Measurements from ENCODE around the gene LMF1. TPM values are rescaled to one million over a fixed set of nuclear protein-coding genes. Genes with fewer than 3 reads are reported as not detected.

LMF1 gene
- total and polyA plus RNA-seq, 9 of the 15 experiments (the other 6 are each of a cell fraction or from before 2014, with no cell fraction given), result 0.11 to 1.6 (median 0.55) TPM; not detected in 1

DNA sequence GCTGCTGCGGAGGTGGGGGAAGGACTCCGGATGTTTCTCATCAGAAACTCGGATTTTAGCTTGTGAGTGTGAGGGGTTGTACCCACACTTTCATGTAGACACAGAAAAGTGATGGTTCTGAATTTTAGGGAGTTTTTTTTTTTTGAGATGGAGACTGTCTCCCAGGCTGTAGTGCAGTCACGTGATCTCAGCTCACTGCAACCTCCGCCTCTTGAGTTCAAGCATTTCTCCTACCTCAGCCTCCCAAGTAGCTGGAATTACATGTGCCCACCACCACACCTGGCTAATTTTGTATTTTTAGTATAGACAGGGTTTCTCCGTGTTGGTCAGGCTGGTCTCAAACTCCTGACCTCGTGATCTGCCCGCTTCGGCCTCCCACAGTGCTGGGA is 147.9 kb downstream of the LMF1 start (continued):
- no peak for TF ChIP-seq CBFB (CRISPR knock-in tag; IDR thresholded peaks at IDR 0.05)
- TF ChIP-seq CREM (IDR thresholded peaks at IDR 0.05; ENCODE audit: low read depth), result no peak
- TF ChIP-seq RAD51 (IDR thresholded peaks at IDR 0.05; ENCODE audit: borderline replicate concordance, low read depth), result peak; percentile 83
- TF ChIP-seq MEIS2 (IDR thresholded peaks at IDR 0.05; ENCODE audit: partially characterized antibody), result no peak
- no peak for TF ChIP-seq ILF3 (IDR thresholded peaks at IDR 0.05; ENCODE audit: borderline replicate concordance)
- TF ChIP-seq, protein P1, sequence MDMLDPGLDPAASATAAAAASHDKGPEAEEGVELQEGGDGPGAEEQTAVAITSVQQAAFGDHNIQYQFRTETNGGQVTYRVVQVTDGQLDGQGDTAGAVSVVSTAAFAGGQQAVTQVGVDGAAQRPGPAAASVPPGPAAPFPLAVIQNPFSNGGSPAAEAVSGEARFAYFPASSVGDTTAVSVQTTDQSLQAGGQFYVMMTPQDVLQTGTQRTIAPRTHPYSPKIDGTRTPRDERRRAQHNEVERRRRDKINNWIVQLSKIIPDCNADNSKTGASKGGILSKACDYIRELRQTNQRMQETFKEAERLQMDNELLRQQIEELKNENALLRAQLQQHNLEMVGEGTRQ (CRISPR knock-in tag; IDR thresholded peaks at IDR 0.05), result 0 out of 2 replicates have a peak, but pooled peaks have one; percentile 6
- TF ChIP-seq, protein P2, sequence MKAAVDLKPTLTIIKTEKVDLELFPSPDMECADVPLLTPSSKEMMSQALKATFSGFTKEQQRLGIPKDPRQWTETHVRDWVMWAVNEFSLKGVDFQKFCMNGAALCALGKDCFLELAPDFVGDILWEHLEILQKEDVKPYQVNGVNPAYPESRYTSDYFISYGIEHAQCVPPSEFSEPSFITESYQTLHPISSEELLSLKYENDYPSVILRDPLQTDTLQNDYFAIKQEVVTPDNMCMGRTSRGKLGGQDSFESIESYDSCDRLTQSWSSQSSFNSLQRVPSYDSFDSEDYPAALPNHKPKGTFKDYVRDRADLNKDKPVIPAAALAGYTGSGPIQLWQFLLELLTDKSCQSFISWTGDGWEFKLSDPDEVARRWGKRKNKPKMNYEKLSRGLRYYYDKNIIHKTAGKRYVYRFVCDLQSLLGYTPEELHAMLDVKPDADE (conservative IDR thresholded peaks at IDR 0.05; ENCODE audit: control insufficient read depth, low read depth, low read length), result no peak
- TF ChIP-seq, protein P3, sequence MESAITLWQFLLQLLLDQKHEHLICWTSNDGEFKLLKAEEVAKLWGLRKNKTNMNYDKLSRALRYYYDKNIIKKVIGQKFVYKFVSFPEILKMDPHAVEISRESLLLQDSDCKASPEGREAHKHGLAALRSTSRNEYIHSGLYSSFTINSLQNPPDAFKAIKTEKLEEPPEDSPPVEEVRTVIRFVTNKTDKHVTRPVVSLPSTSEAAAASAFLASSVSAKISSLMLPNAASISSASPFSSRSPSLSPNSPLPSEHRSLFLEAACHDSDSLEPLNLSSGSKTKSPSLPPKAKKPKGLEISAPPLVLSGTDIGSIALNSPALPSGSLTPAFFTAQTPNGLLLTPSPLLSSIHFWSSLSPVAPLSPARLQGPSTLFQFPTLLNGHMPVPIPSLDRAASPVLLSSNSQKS (CRISPR knock-in tag; IDR thresholded peaks at IDR 0.05), result no peak
- TF ChIP-seq, protein P4, sequence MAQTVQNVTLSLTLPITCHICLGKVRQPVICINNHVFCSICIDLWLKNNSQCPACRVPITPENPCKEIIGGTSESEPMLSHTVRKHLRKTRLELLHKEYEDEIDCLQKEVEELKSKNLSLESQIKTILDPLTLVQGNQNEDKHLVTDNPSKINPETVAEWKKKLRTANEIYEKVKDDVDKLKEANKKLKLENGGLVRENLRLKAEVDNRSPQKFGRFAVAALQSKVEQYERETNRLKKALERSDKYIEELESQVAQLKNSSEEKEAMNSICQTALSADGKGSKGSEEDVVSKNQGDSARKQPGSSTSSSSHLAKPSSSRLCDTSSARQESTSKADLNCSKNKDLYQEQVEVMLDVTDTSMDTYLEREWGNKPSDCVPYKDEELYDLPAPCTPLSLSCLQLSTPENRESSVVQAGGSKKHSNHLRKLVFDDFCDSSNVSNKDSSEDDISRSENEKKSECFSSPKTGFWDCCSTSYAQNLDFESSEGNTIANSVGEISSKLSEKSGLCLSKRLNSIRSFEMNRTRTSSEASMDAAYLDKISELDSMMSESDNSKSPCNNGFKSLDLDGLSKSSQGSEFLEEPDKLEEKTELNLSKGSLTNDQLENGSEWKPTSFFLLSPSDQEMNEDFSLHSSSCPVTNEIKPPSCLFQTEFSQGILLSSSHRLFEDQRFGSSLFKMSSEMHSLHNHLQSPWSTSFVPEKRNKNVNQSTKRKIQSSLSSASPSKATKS (CRISPR knock-in tag; IDR thresholded peaks at IDR 0.05), result no peak
- no peak for TF ChIP-seq HMG20A (CRISPR knock-in tag; conservative IDR thresholded peaks at IDR 0.05)
- TF ChIP-seq, protein P5, sequence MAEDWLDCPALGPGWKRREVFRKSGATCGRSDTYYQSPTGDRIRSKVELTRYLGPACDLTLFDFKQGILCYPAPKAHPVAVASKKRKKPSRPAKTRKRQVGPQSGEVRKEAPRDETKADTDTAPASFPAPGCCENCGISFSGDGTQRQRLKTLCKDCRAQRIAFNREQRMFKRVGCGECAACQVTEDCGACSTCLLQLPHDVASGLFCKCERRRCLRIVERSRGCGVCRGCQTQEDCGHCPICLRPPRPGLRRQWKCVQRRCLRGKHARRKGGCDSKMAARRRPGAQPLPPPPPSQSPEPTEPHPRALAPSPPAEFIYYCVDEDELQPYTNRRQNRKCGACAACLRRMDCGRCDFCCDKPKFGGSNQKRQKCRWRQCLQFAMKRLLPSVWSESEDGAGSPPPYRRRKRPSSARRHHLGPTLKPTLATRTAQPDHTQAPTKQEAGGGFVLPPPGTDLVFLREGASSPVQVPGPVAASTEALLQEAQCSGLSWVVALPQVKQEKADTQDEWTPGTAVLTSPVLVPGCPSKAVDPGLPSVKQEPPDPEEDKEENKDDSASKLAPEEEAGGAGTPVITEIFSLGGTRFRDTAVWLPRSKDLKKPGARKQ (CRISPR knock-in tag; IDR thresholded peaks at IDR 0.05), result no peak
- peak; percentile 61; the same call in 1 of the 2 replicates for TF ChIP-seq TOE1 (IDR thresholded peaks at IDR 0.05; ENCODE audit: borderline replicate concordance)
- no peak for TF ChIP-seq TOE1 (CRISPR knock-in tag; IDR thresholded peaks at IDR 0.05; ENCODE audit: borderline replicate concordance, low read depth)

All from K562 (cell line).